ENCODE data around the gene NCOA5.

NCOA5 gene

DNA sequence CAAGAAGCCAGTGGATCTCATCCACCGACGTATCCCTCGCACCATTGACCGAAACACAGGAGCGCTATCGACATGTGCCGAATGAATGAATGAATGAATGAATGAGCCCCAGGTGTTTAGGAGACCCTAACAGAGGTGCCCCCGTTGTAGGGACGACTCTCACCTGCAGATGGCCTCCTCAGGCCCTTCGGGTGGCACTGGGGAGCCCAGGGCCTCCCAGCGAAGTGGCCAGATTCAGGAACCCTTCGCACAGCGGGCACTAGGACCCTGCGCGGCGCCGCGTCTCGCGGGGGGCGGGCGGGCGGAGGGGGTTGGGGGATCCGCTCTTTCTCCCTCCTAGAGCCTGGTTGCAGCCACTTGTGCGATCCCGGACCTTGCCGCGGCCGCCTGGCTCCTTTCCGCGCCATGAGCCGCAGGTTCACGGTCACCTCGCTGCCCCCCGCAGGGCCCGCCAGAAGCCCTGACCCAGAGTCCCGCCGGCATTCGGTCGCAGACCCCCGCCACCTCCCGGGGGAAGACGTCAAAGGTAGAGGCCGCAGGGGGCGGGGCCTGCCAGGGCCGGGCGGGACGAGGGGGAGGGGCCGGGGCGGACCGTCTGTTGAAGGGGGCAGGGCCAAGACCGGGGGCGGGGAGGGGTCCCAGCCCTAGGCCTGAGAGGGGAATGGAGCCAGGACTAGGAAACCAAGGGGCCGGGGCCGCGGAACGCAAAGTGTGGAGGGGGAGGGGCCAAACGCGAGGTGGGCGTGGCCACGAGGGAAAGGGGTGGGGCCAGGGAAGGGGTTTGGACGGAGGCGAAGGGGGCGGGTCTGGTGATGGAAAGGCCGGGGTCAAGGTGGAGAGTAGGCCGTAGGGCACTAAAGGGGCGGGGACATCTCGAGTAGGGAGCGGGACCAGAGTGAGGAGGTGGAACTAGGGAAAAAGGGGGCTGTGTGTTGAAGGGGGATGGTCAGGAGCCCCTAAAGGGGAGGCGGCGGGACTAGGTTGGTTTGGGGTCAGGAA lies 68.1 kb downstream of the NCOA5 start:
- peaks cover 25% of the 10 kb centered on the region for H3K4me1 Mint-ChIP-seq (ENCODE audit: low read depth)
- H3K9me3 Mint-ChIP-seq, result no peaks in the 10 kb centered on the region
- peak overlapping the region; percentile 81 for H3K4me3 Mint-ChIP-seq
- peaks cover 46% of the 10 kb centered on the region for H3K27me3 Mint-ChIP-seq (ENCODE audit: low read depth)
- no peaks in the 10 kb centered on the region for H3K36me3 Mint-ChIP-seq (ENCODE audit: low read depth)
- no peak overlapping the region for H3K27ac Mint-ChIP-seq

DNA sequence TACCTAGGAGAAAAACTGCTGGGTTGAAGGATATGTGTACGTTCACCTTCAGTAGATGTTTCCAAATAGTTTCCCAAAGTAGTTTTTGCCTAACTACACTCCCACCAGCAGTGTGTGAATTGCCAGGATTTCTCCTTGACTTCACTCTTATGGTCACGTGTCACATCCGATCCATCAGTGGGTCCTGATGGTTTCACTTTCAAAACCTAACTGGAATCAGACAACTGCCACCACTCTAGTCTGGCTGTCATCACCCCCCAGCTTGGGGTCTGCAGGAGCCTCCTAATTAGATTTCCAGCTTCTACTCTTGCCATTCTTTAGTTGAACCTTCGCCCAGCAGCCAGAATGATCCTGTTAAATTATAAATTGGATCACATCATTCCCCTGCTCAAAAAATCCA lies 69.2 kb downstream of the NCOA5 start:
- peak overlapping the region; percentile 51 for H3K4me3 Mint-ChIP-seq
- no peaks in the 10 kb centered on the region for H3K36me3 Mint-ChIP-seq (ENCODE audit: low read depth)
- H3K4me1 Mint-ChIP-seq (ENCODE audit: low read depth), result peaks cover 25% of the 10 kb centered on the region
- no peaks in the 10 kb centered on the region for H3K9me3 Mint-ChIP-seq
- H3K27me3 Mint-ChIP-seq (ENCODE audit: low read depth), result peaks cover 51% of the 10 kb centered on the region
- no peak overlapping the region for H3K27ac Mint-ChIP-seq

DNA sequence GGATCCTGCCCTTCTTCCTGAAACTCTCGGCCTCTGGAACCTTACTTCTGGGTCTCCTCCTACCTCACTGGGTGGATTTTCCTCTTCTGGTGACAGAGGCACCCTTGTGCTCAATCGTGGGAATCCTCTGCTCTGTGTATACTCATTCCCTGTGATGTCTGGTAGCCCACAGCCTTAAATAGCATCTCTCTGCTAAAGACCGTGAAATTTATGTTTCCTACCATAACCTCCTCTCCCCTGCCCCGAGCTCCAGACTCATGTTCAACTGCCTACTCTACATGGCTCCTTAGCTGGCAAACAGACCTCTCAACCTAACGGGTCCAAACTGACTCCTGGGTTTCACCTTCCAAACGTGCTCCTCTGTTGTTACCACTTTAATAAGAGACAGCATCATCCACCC lies 71.2 kb downstream of the NCOA5 start:
- H3K9me3 Mint-ChIP-seq, result no peaks in the 10 kb centered on the region
- peaks cover 36% of the 10 kb centered on the region for H3K4me1 Mint-ChIP-seq (ENCODE audit: low read depth)
- peaks cover 46% of the 10 kb centered on the region for H3K27me3 Mint-ChIP-seq (ENCODE audit: low read depth)
- H3K27ac Mint-ChIP-seq, result no peak overlapping the region
- H3K36me3 Mint-ChIP-seq (ENCODE audit: low read depth), result no peaks in the 10 kb centered on the region
- H3K4me3 Mint-ChIP-seq, result no peak overlapping the region

DNA sequence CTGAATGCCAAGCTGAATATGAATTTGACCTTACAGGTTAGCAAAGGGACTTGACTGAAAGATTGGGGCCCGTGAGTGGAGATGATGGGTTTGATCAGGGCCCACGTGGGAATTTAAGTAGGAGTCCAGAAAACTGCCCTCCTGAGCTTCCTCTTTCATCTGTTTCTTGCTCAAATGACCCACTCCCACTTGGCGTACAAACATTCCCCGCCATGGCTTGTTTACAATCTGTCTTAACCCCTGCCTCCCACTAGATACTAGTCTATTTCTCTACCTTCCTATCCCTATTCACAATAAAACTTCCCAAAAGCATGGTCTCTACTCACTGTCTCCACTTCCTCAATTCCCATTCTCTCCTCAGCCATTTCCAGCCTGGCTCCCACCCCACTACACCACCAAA lies 71.7 kb downstream of the NCOA5 start:
- Mint-ChIP-seq H3K4me1 (ENCODE audit: low read depth) (peaks cover 32% of the 10 kb centered on the region), H3K27me3 (ENCODE audit: low read depth) (peaks cover 42% of the 10 kb centered on the region), H3K4me3 (no peak overlapping the region), H3K27ac (no peak overlapping the region), H3K36me3 (ENCODE audit: low read depth) (no peaks in the 10 kb centered on the region), H3K9me3 (no peaks in the 10 kb centered on the region)

DNA sequence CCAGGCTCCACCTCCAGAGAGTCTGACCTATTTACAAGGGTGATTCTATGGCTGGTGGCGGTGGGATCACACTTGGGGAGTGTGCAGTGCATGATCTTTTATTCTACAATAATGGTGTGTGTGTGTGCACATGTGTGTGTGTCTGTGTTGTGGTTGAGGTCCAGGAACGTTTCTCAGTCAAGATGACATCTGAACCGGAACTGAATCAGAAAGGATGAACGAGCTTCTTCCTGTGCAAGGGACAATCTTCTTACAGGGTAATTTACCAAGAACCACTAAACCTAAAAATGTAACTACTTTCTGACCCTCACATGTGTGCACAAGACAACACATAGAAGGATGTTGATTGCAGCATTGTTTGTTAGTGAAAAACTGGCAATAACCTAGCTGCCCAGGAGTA lies 72.5 kb downstream of the NCOA5 start:
- Mint-ChIP-seq H3K9me3 (no peaks in the 10 kb centered on the region), H3K36me3 (ENCODE audit: low read depth) (no peaks in the 10 kb centered on the region), H3K4me1 (ENCODE audit: low read depth) (peaks cover 32% of the 10 kb centered on the region), H3K4me3 (no peak overlapping the region), H3K27me3 (ENCODE audit: low read depth) (peaks cover 49% of the 10 kb centered on the region), H3K27ac (no peak overlapping the region)

DNA sequence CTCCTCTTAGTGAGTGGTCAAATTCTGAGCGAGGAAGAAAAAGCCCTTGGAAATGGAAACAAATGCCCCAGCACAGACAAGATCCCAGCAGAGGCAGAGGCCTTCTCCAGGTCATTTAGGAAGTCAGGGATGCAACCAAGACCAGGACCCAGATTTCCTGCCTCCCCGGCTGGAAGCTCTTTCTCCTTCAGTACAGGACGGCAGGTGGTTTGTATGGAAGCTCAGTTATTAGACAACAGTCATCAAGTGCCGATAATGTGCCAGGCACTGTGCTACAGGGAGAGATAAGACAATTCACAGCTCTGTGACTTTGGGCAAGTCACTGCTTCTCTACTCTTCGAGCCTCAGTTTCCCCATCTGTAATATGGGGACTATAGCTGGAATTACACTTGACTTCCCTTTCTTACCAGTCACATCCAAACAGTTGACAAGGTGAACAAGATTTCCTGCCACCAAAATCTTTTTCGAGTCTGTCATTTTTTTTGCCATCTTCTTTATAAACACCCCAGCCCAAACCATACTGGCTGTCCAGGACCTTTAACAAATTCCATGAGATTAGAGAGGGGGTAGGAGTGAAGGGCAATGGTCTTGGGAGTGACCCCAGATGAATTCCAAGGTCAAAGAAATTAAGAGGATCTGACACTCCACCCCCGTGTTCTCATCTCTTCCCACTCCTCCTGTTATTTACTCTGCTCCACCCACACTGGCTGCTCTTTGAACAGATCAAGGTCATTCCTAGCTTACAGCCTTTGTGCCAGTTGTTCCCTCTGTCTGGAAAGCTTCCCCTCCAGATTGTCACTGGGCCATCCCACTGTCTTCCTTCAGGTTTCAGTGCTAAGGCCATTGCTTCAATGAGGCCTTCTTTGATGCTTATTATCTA lies 75.0 kb downstream of the NCOA5 start:
- H3K27ac Mint-ChIP-seq, result peak overlapping the region; percentile 57
- H3K9me3 Mint-ChIP-seq, result no peaks in the 10 kb centered on the region
- peaks cover 7% of the 10 kb centered on the region for H3K36me3 Mint-ChIP-seq (ENCODE audit: low read depth)
- H3K4me3 Mint-ChIP-seq, result peak overlapping the region; percentile 65
- H3K27me3 Mint-ChIP-seq (ENCODE audit: low read depth), result peaks cover 63% of the 10 kb centered on the region
- H3K4me1 Mint-ChIP-seq (ENCODE audit: low read depth), result peaks cover 36% of the 10 kb centered on the region

DNA sequence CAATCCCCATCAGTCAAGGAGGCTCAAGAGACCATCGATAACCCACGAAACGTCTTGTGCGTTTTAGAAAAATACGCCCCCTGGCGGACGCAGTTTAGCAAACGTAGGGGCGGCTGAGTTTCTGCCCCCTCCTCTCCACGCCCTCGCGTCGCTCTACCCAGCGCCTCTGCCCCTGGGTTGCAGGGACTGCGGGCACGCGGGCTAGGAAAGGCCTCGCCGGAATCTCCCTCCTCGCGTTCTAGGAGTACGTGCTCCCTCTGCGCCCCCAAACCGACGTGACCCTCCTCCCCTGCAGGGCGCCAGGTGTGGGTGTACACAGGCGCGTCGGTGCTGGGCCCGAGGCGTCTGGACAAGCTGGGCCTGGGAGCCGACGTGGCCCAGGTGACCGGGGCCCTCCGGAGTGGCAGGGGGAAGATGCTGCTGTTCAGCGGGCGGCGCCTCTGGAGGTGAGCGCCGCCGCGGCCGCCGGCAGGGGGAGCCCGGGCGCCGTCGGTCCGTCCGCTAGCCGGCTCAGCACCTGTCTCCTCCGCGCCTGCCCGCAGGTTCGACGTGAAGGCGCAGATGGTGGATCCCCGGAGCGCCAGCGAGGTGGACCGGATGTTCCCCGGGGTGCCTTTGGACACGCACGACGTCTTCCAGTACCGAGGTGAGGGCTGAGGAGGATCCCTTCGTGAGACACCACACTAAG lies 75.8 kb downstream of the NCOA5 start:
- Mint-ChIP-seq H3K27ac (peak overlapping the region; percentile 11), H3K27me3 (ENCODE audit: low read depth) (peaks cover 70% of the 10 kb centered on the region), H3K4me3 (peak overlapping the region; percentile 65), H3K36me3 (ENCODE audit: low read depth) (peaks cover 7% of the 10 kb centered on the region), H3K9me3 (no peaks in the 10 kb centered on the region), H3K4me1 (ENCODE audit: low read depth) (peaks cover 44% of the 10 kb centered on the region)

DNA sequence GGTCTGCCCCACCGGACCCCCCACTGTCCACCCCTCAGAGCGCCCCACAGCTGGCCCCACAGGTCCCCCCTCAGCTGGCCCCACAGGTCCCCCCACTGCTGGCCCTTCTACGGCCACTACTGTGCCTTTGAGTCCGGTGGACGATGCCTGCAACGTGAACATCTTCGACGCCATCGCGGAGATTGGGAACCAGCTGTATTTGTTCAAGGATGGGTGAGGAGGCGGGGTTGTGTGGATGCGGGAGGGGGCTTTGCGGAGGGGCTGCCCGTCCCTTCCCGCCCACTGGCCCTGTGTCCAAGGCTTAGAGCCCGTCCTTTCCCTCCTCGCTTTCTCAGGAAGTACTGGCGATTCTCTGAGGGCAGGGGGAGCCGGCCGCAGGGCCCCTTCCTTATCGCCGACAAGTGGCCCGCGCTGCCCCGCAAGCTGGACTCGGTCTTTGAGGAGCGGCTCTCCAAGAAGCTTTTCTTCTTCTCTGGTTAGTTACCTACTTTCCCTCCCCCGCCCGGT lies 76.4 kb downstream of the NCOA5 start:
- Mint-ChIP-seq H3K4me1 (ENCODE audit: low read depth) (peaks cover 50% of the 10 kb centered on the region), H3K4me3 (peak overlapping the region; percentile 56), H3K27me3 (ENCODE audit: low read depth) (peaks cover 67% of the 10 kb centered on the region)

DNA sequence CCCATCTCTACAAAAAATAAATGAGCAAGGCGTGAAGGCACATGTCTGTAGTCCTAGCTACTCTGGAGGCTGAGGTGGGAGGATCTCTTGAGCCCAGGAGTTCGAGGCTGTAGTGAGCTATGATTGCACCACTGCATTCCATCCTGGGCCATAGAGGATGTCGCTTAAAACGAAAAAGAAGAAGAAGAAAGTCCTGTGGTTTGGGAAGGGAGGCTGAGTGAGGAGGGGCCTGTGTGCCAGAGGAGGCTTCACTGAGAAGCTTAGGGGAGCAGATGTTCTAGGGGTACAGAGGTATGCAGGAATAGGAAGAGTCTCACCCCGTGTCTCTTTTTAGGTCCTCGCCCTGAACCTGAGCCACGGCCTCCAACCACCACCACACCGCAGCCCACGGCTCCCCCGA lies 76.8 kb downstream of the NCOA5 start:
- Mint-ChIP-seq H3K9me3 (no peaks in the 10 kb centered on the region), H3K4me1 (ENCODE audit: low read depth) (peaks cover 54% of the 10 kb centered on the region), H3K4me3 (peak overlapping the region; percentile 55), H3K27me3 (ENCODE audit: low read depth) (peaks cover 66% of the 10 kb centered on the region), H3K36me3 (ENCODE audit: low read depth) (peaks cover 7% of the 10 kb centered on the region), H3K27ac (no peak overlapping the region)

More for the DNA sequence above, 76.4 kb downstream of the NCOA5 start:
- Mint-ChIP-seq H3K9me3 (no peaks in the 10 kb centered on the region), H3K36me3 (ENCODE audit: low read depth) (peaks cover 7% of the 10 kb centered on the region), H3K27ac (no peak overlapping the region)

DNA sequence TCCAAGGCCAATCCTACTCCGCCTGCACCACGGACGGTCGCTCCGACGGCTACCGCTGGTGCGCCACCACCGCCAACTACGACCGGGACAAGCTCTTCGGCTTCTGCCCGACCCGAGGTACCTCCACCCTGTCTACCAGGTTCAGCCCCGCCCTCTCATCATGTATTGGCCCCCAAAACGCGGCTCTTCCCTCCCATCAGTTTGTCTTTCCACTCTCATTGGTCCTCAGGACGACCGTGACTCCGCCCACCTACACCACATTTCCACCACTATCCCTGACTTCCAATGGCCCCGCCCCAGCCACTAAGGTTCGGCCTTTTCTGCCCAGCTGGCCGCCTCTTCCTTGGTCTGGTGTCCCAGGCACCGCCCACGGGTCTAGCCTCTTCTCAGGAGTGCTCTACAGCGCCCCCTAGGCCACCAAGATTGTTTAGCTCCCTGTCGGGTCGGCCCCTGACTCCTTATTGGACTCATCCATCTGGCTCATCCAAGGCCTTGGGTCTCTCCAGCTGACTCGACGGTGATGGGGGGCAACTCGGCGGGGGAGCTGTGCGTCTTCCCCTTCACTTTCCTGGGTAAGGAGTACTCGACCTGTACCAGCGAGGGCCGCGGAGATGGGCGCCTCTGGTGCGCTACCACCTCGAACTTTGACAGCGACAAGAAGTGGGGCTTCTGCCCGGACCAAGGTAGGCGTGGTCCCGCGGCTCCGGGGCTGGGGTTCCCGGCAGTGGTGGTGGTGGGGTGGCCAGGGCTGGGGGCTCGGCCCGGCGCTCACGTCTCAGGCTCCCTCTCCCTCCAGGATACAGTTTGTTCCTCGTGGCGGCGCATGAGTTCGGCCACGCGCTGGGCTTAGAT lies 77.9 kb downstream of the NCOA5 start:
- Mint-ChIP-seq H3K27ac (peak overlapping the region; percentile 19), H3K9me3 (no peaks in the 10 kb centered on the region), H3K27me3 (ENCODE audit: low read depth) (peaks cover 65% of the 10 kb centered on the region), H3K4me1 (ENCODE audit: low read depth) (peaks cover 57% of the 10 kb centered on the region), H3K36me3 (ENCODE audit: low read depth) (peaks cover 7% of the 10 kb centered on the region), H3K4me3 (peak overlapping the region; percentile 61)
